GM12878 (cell line): ENCODE results near the gene LORICRIN. TPM values are rescaled to one million over a fixed set of nuclear protein-coding genes. Genes with fewer than 3 reads are reported as not detected.

ENCODE experiments used
- ATF3 ChIP-seq: IDR thresholded peaks from 2 replicates; pipeline ENCODE4 v1.6.1; 2011; ENCODE audit warnings: low read depth, mild to moderate bottlenecking, low read length, moderate library complexity, borderline replicate concordance; ENCODE audit errors: extremely low read depth
- BCL3 ChIP-seq: IDR thresholded peaks from 2 replicates; pipeline ENCODE4 v1.6.1; 2011; ENCODE audit warnings: borderline replicate concordance, low read depth, mild to moderate bottlenecking, moderate library complexity, low read length; ENCODE audit not compliant: insufficient read depth, poor library complexity, severe bottlenecking
- CBX5 ChIP-seq: sonication (generic); IDR thresholded peaks from 2 replicates; pipeline ENCODE4 v1.6.1; 2016; ENCODE audit warnings: low read depth, moderate library complexity, mild to moderate bottlenecking, inconsistent platforms
- CTCF ChIP-seq, 3 experiments: IDR thresholded peaks in 2 of 3; conservative IDR thresholded peaks in 1 of 3; 2 replicates each; pipeline ENCODE4 v1.5.1; 2011; ENCODE audit warnings: low read depth in 3 of 3, low read length in 3 of 3, mild to moderate bottlenecking in 3 of 3, control low read depth in 2 of 3, moderate library complexity in 2 of 3, inconsistent platforms in 1 of 3, mixed read lengths in 1 of 3; ENCODE audit not compliant: control insufficient read depth in 2 of 3, insufficient read depth in 1 of 3; ENCODE audit errors: extremely low read depth in 1 of 3
- DPF2 ChIP-seq: fragments of 450-650 bp; IDR thresholded peaks from 2 replicates; pipeline ENCODE4 v1.6.1; 2017; ENCODE audit warnings: mild to moderate bottlenecking
- ESRRA ChIP-seq: IDR thresholded peaks from 2 replicates; pipeline ENCODE4 v1.6.1; 2012; ENCODE audit warnings: mild to moderate bottlenecking, low read length, improper control_type of control experiment
- FOXK2 ChIP-seq: fragments of 450-650 bp; IDR thresholded peaks from 2 replicates; pipeline ENCODE4 v1.6.1; 2017; ENCODE audit warnings: mild to moderate bottlenecking, moderate library complexity
- GABPA ChIP-seq: IDR thresholded peaks from 2 replicates; pipeline ENCODE4 v1.6.1; 2014; ENCODE audit warnings: antibody characterized with exemption, low read depth, mild to moderate bottlenecking, inconsistent platforms
- IKZF1 ChIP-seq: fragments of 450-650 bp; conservative IDR thresholded peaks from 2 replicates; pipeline ENCODE4 v1.6.1; 2017; ENCODE audit warnings: antibody characterized with exemption, mild to moderate bottlenecking
- IKZF2 ChIP-seq, 2 experiments: fragments of 450-650 bp; IDR thresholded peaks; 2 replicates each; pipeline ENCODE4 v1.6.1; 2017; ENCODE audit warnings: mild to moderate bottlenecking in 2 of 2, moderate library complexity in 2 of 2
- JUNB ChIP-seq: IDR thresholded peaks from 2 replicates; pipeline ENCODE4 v1.6.1; 2016; ENCODE audit warnings: antibody characterized with exemption, mild to moderate bottlenecking
- KLF5 ChIP-seq: fragments of 450-650 bp; IDR thresholded peaks from 2 replicates; pipeline ENCODE4 v1.6.1; 2014; ENCODE audit warnings: mild to moderate bottlenecking; ENCODE audit not compliant: partially characterized antibody
- NBN ChIP-seq: fragments of 450-650 bp; IDR thresholded peaks from 2 replicates; pipeline ENCODE4 v1.6.1; 2016
- NR2C2 ChIP-seq: IDR thresholded peaks from 2 replicates; pipeline ENCODE4 v1.6.1; 2011; ENCODE audit warnings: borderline replicate concordance, low read depth; ENCODE audit not compliant: control insufficient read depth, insufficient read length
- POLR2A ChIP-seq: IDR thresholded peaks from 2 replicates; pipeline ENCODE4 v1.6.1; 2011; ENCODE audit warnings: low read depth, mild to moderate bottlenecking, low read length
- RAD21 ChIP-seq: IDR thresholded peaks from 2 replicates; pipeline ENCODE4 v1.6.1; 2011; ENCODE audit warnings: mild to moderate bottlenecking, low read depth, low read length, moderate library complexity; ENCODE audit not compliant: insufficient read depth
- RCOR1 ChIP-seq: conservative IDR thresholded peaks from 2 replicates; pipeline ENCODE4 v1.6.1; 2012; ENCODE audit warnings: low read depth, low read length, improper control_type of control experiment
- RELA ChIP-seq: fragments of 450-650 bp; IDR thresholded peaks from 2 replicates; pipeline ENCODE4 v1.8.0; 2014; ENCODE audit warnings: borderline replicate concordance; ENCODE audit not compliant: partially characterized antibody
- STAT1 ChIP-seq: fragments of 450-650 bp; conservative IDR thresholded peaks from 2 replicates; pipeline ENCODE4 v1.6.1; 2014; ENCODE audit warnings: antibody characterized with exemption, mild to moderate bottlenecking
- STAT3 ChIP-seq: IDR thresholded peaks from 2 replicates; pipeline ENCODE4 v1.6.1; 2011; ENCODE audit warnings: low read depth, low read length, improper control_type of control experiment
- TAF1 ChIP-seq: IDR thresholded peaks from 2 replicates; pipeline ENCODE4 v1.6.1; 2011; ENCODE audit warnings: mild to moderate bottlenecking, low read depth, low read length, borderline replicate concordance
- WRNIP1 ChIP-seq: IDR thresholded peaks from 2 replicates; pipeline ENCODE4 v1.6.1; 2011; ENCODE audit warnings: low read depth, low read length, improper control_type of control experiment, borderline replicate concordance
- ZNF207 ChIP-seq: fragments of 450-650 bp; IDR thresholded peaks from 2 replicates; pipeline ENCODE4 v1.6.1; 2014; ENCODE audit warnings: antibody characterized with exemption, mild to moderate bottlenecking, borderline replicate concordance
- ZNF217 ChIP-seq: fragments of 450-650 bp; IDR thresholded peaks from 2 replicates; pipeline ENCODE4 v1.6.1; 2017; ENCODE audit warnings: antibody characterized with exemption, mild to moderate bottlenecking
- ZNF687 ChIP-seq: fragments of 450-650 bp; IDR thresholded peaks from 2 replicates; pipeline ENCODE4 v1.6.1; 2017; ENCODE audit warnings: mild to moderate bottlenecking, moderate library complexity
- polyA plus RNA-seq, 11 experiments: library from polyadenylated mRNA; depleted of rRNA in 4 of 11; unstranded in 6 of 11; stranded (reverse) in 5 of 11; fragments of >200 nt; fragmentation: Nextera tagmentation in 4 of 11; fragmentation: Illumina TruSeq in 1 of 11; extraction: Ambion mirVana in 4 of 11; extraction: Trizol in 1 of 11; gene quantifications; 1 replicate in 1 of 11; 2 replicates in 10 of 11; pipeline versions ENCODE4 v1.2.1 to v1.2.3, GENCODE V29; 2011 to 2016; ENCODE audit warnings: inconsistent platforms in 2 of 11, missing spikeins in 2 of 11, low read depth in 1 of 11
- total RNA-seq, 4 experiments: library from RNA; depleted of rRNA in 3 of 4; stranded (reverse); fragments of >200 nt in 3 of 4; fragmentation: Illumina TruSeq in 1 of 4; extraction: Trizol in 1 of 4; gene quantifications; 2 replicates each; pipeline versions ENCODE4 v1.2.1 to v1.2.3, GENCODE V29; 2013 to 2021

The LORICRIN gene
- total and polyA plus RNA-seq, 10 of the 15 experiments (the other 5 are each of a cell fraction or from before 2014, with no cell fraction given) = 0.06 to 0.37 TPM; not detected in 8

- TF ChIP-seq KLF5 (no peak), RELA (peak; percentile 89), STAT1 (no peak), NBN (no peak), ZNF217 (0 out of 2 replicates have a peak, but pooled peaks have one; percentile 29), ZNF207 (no peak), BCL3 (no peak), JUNB (peak; percentile 54; the same call in 1 of the 2 replicates), DPF2 (peak; percentile 92), IKZF2 (IDR thresholded peaks at IDR 0.05) (peak; percentile 79 to 87; a peak in 3 of 4 replicates), GABPA (no peak), RCOR1 (no peak), FOXK2 (no peak), IKZF1 (peak; percentile 89), CBX5 (no peak), STAT3 (no peak), NR2C2 (no peak), RAD21 (no peak), ZNF687 (no peak), ATF3 (no peak), WRNIP1 (no peak), ESRRA (no peak), TAF1 (no peak), POLR2A (no peak), CTCF (IDR thresholded peaks at IDR 0.05 in 2 of 3, conservative IDR thresholded peaks at IDR 0.05 in 1 of 3; ENCODE audit: control insufficient read depth in 2 of 3, extremely low read depth in 1 of 3, insufficient read depth in 1 of 3, low read depth in 3 of 3, low read length in 3 of 3) (no peak)
Observed at GRCh38 chr1:153262462-153263157, 3.1 kb downstream of the LORICRIN start (continued).
